PC-9 (cell line): ENCODE data around the gene IL3. TPM values are rescaled to one million over a fixed set of nuclear protein-coding genes. Genes with fewer than 3 reads are reported as not detected.

Source experiments
- BruUV-seq: library from RNA; stranded (reverse); fragments of 400-500 nt; replicated peaks from 2 replicates; lab custom pipeline; 2021; lab: Mats Ljungman, UMichigan
- CTCF ChIA-PET: fragments of 300-600 bp; sonication (Branson Sonifier 250); formaldehyde crosslinking; loops from one replicate; lab custom pipeline; 2022; ENCODE audit warnings: antibody characterized with exemption; lab: Charles Lee
- POLR2A ChIA-PET: fragments of 300-600 bp; sonication (Branson Sonifier 250); formaldehyde crosslinking; loops from one replicate; lab custom pipeline; 2022; ENCODE audit warnings: antibody characterized with exemption; ENCODE audit not compliant: unreplicated experiment; lab: Charles Lee
- DNase-seq, 2 experiments: peaks; one replicate each; pipeline versions ENCODE4 v3.0.0 to v3.0.0-alpha.2; 2015 to 2022; ENCODE audit warnings: mixed read lengths in 1 of 2
- H2AFZ ChIP-seq: fragments of 200-600 bp; sonication (generic); 2 replicates; pipeline ENCODE4 v1.8.1; 2017; ENCODE audit warnings: antibody characterized with exemption
- H3F3A ChIP-seq: fragments of 200-600 bp; sonication (generic); 2 replicates; pipeline ENCODE4 v1.8.1; 2017; ENCODE audit warnings: antibody characterized with exemption, mild to moderate bottlenecking, low read depth; ENCODE audit not compliant: insufficient read depth
- H3K27ac ChIP-seq: fragments of 200-600 bp; sonication (generic); 2 replicates; pipeline ENCODE4 v1.6.1; 2016; ENCODE audit warnings: mixed run types
- H3K27me3 ChIP-seq: fragments of 200-600 bp; sonication (generic); 2 replicates; pipeline ENCODE4 v1.6.1; 2016; ENCODE audit warnings: low read depth, mixed run types; ENCODE audit not compliant: insufficient read depth
- H3K36me3 ChIP-seq: fragments of 200-600 bp; sonication (generic); 2 replicates; pipeline ENCODE4 v1.6.1; 2016; ENCODE audit warnings: low read depth, mixed run types
- H3K4me1 ChIP-seq: fragments of 200-600 bp; sonication (generic); replicated peaks from 2 replicates; pipeline ENCODE4 v1.6.1; 2016; ENCODE audit warnings: mixed run types; ENCODE audit not compliant: insufficient read depth
- H3K4me2 ChIP-seq: fragments of 200-600 bp; sonication (generic); 2 replicates; pipeline ENCODE4 v1.6.1; 2017; ENCODE audit warnings: mixed run types
- H3K4me3 ChIP-seq: fragments of 200-600 bp; sonication (generic); 2 replicates; pipeline ENCODE4 v1.6.1; 2016; ENCODE audit warnings: mixed run types
- H3K79me2 ChIP-seq: fragments of 200-600 bp; sonication (generic); 2 replicates; pipeline ENCODE4 v1.6.1; 2017; ENCODE audit warnings: low read depth, mixed run types
- H3K9me2 ChIP-seq: fragments of 200-600 bp; sonication (generic); 2 replicates; pipeline ENCODE4 v1.8.1; 2017; ENCODE audit warnings: mild to moderate bottlenecking; ENCODE audit not compliant: insufficient read depth
- H3K9me3 ChIP-seq: fragments of 200-600 bp; sonication (generic); 2 replicates; pipeline ENCODE4 v1.8.1; 2016; ENCODE audit warnings: low read depth; ENCODE audit not compliant: insufficient read depth
- H4K20me1 ChIP-seq: fragments of 200-600 bp; sonication (generic); 2 replicates; pipeline ENCODE4 v1.8.1; 2017; ENCODE audit not compliant: insufficient read depth
- EZH2 ChIP-seq: fragments of 200-600 bp; sonication (generic); IDR thresholded peaks from 2 replicates; pipeline ENCODE4 v1.8.0; 2017; ENCODE audit warnings: antibody characterized with exemption, low read depth
- intact Hi-C: fragments of 100-400 bp; cut with micrococcal nuclease; formaldehyde crosslinking; loops from one replicate; pipeline ENCODE4 v1.10.0; 2022; ENCODE audit not compliant: unreplicated experiment
- total RNA-seq: library from RNA; stranded (reverse); gene quantifications from 2 replicates; pipeline ENCODE4 v1.2.3, GENCODE V29; 2021
- TF ChIP-seq, protein P1 (sequence below): fragments of 200-600 bp; sonication (generic); conservative IDR thresholded peaks from 2 replicates; pipeline ENCODE4 v1.6.1; 2017; ENCODE audit warnings: mixed run types, antibody characterized with exemption, mild to moderate bottlenecking, moderate library complexity

Gene IL3
- total RNA-seq, 1 experiment from 2014 or later = not detected

DNA sequence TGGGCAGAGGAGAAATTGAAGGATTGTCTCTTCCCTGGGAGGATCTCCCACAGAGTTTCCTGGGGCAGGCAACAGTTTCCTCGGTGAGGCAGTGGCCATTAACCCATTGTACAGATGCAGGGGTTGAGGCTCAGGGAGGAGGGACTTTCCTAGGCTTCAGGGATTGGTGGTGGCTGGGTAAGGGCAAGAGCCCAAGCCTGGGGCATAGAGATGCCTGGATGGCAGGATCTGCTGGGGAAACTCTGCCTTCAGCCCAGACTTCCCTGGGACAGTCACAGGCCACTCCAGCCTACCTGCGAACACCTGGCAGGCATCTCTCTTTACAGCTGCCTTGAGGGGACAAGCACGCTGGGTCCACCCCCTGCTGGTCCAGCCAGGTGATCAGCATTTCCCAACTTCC is 9.5 kb downstream of the IL3 start:
- intact Hi-C loops = loop anchor here (10.0 kb wide), 3 partner anchors 225 to 795 kb away; partner anchors contain the start of genes GDF9, SLC22A4 and UQCRQ
- H3K36me3 ChIP-seq = no peaks in the 10 kb centered on the region

DNA sequence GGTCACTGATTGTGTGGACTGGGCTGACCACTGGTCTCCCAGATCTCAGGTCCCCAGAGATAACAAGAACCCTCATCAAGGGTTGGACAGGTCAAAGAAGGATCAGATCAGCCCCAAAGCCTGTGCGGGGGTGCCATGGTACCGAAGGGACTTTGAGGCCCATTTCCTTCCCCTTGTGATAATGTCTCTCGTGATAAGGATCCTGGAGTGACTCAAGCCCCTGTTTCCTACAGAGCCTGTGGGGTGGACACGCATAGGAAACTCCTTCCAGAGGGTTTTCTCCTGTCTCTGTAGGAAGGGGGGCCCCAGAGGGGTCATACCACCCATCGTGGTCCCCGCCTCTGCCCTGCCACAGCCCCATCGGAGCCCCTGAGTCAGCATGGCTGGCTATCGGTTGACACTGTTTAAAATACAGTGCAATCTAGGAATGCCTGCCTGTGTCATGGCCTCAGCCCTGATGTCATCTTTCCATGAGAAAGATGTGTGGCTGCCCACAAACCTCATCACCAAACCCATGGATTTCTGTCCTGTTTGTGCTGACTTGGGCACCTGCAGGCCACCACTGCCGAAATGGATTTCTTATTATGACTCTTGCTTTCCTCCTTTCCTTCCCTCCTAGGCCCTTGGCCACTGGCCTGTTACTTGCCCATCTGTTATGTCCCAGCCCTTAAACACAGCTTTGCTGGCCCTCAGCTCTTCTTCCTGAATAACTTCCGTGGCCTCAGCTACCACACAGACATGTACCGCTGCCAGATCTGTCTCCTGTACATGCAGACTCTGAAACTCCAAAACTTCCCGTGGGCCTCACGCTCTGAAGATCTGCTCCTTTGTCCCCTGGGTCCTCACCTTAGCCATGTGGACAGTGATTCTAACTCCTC is 10.2 kb downstream of the IL3 start:
- CTCF ChIA-PET = no interaction called here
- no peak overlapping the region for H3K4me3 ChIP-seq
- no peak overlapping the region for H3K4me2 ChIP-seq
- DNase-seq = no peak
- POLR2A ChIA-PET = interaction anchor here (0.8 kb wide), 1 partner anchor 24 kb away, joined by 4 read pairs; no protein-coding TSS in a partner anchor
- H2AFZ ChIP-seq = no peak overlapping the region
- H3K27ac ChIP-seq = no peak overlapping the region
- peaks cover 20% of the 10 kb centered on the region; the same call in 1 of the 2 replicates for H3F3A ChIP-seq
- no peaks in the 10 kb centered on the region for H3K79me2 ChIP-seq
- H3K36me3 ChIP-seq = no peaks in the 10 kb centered on the region
- peaks cover 39% of the 10 kb centered on the region for H3K4me1 ChIP-seq
- TF ChIP-seq, protein P1, sequence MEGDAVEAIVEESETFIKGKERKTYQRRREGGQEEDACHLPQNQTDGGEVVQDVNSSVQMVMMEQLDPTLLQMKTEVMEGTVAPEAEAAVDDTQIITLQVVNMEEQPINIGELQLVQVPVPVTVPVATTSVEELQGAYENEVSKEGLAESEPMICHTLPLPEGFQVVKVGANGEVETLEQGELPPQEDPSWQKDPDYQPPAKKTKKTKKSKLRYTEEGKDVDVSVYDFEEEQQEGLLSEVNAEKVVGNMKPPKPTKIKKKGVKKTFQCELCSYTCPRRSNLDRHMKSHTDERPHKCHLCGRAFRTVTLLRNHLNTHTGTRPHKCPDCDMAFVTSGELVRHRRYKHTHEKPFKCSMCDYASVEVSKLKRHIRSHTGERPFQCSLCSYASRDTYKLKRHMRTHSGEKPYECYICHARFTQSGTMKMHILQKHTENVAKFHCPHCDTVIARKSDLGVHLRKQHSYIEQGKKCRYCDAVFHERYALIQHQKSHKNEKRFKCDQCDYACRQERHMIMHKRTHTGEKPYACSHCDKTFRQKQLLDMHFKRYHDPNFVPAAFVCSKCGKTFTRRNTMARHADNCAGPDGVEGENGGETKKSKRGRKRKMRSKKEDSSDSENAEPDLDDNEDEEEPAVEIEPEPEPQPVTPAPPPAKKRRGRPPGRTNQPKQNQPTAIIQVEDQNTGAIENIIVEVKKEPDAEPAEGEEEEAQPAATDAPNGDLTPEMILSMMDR = no peak
- TF ChIP-seq EZH2 = no peak
- no peaks in the 10 kb centered on the region for H3K9me2 ChIP-seq
- no peaks in the 10 kb centered on the region for H3K27me3 ChIP-seq
- no peaks in the 10 kb centered on the region for H4K20me1 ChIP-seq
- no peaks in the 10 kb centered on the region for H3K9me3 ChIP-seq
- no TSS peak for BruUV-seq
- intact Hi-C loops = no loop called here

More for the DNA sequence above, 9.5 kb downstream of the IL3 start:
- no TSS peak for BruUV-seq
- CTCF ChIA-PET = no interaction called here
- Histone ChIP-seq H3K9me2 (no peaks in the 10 kb centered on the region), H3K79me2 (no peaks in the 10 kb centered on the region), H3K4me1 (peaks cover 32% of the 10 kb centered on the region), H2AFZ (no peak overlapping the region), H3K27ac (no peak overlapping the region), H3K9me3 (no peaks in the 10 kb centered on the region), H4K20me1 (no peaks in the 10 kb centered on the region), H3K27me3 (no peaks in the 10 kb centered on the region), H3K4me3 (no peak overlapping the region), H3F3A (peaks cover 22% of the 10 kb centered on the region; the same call in 1 of the 2 replicates), H3K4me2 (no peak overlapping the region)
- DNase-seq = no peak
- POLR2A ChIA-PET = no interaction called here
- TF ChIP-seq EZH2 = no peak
- TF ChIP-seq, protein P1 = no peak

DNA sequence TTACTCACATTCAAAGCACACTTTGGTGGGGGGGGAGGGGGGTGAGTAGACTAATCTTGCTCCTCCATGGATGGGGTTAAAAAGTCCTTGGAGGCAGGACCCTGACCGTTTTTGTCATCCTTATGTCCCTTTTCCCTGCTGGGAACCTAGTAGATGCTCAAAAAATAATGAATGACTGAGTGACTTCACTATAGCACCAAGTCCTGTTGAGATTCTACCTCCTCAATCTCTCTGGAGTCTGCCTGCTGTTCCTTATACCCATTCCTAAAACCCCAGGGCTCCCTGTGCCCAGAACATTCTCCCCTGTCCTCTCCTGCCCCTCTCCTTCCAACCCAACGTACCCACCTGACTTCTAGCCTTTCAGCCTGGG is 10.9 kb downstream of the IL3 start:
- intact Hi-C loops = no loop called here
- TF ChIP-seq EZH2 = no peak
- TF ChIP-seq, protein P1 = no peak
- no peaks in the 10 kb centered on the region for H3K9me2 ChIP-seq
- H3K4me1 ChIP-seq = peaks cover 40% of the 10 kb centered on the region
- H3K27ac ChIP-seq = no peak overlapping the region
- no peak overlapping the region for H3K4me3 ChIP-seq
- H2AFZ ChIP-seq = no peak overlapping the region
- peaks cover 20% of the 10 kb centered on the region; the same call in 1 of the 2 replicates for H3F3A ChIP-seq
- H3K27me3 ChIP-seq = no peaks in the 10 kb centered on the region
- POLR2A ChIA-PET = interaction anchor here (0.8 kb wide), 1 partner anchor 23 kb away, joined by 4 read pairs; no protein-coding TSS in a partner anchor
- H3K79me2 ChIP-seq = no peaks in the 10 kb centered on the region
- H3K4me2 ChIP-seq = no peak overlapping the region
- BruUV-seq = no TSS peak
- CTCF ChIA-PET = interaction anchor here (0.6 kb wide), 1 partner anchor 122 kb away, joined by 3 read pairs; no protein-coding TSS in a partner anchor
- no peak for DNase-seq
- no peaks in the 10 kb centered on the region for H3K36me3 ChIP-seq
- no peaks in the 10 kb centered on the region for H4K20me1 ChIP-seq
- no peaks in the 10 kb centered on the region for H3K9me3 ChIP-seq
